Gastrocnemius medialis (tissue), 4 donors: ENCODE measurements around the gene CD1D.

Source experiments
- POLR2A ChIP-seq, 2 donors: fragments of 450-650 bp; IDR thresholded peaks; one replicate each; pipeline ENCODE4 v1.6.1; 2017; ENCODE audit warnings: antibody characterized with exemption in 2 of 2, mild to moderate bottlenecking in 2 of 2, moderate library complexity in 2 of 2
- TF ChIP-seq, protein P1 (sequence below), 5 experiments: fragments of 450-650 bp in 3 of 5; fragments of 200-600 bp in 2 of 5; sonication (generic) in 2 of 5; IDR thresholded peaks in 4 of 5; conservative IDR thresholded peaks in 1 of 5; 1 replicate in 4 of 5; 2 replicates in 1 of 5; pipeline ENCODE4 v1.5.1; 2016 to 2019; ENCODE audit warnings: antibody characterized with exemption in 5 of 5, mild to moderate bottlenecking in 3 of 5, moderate library complexity in 3 of 5

DNA sequence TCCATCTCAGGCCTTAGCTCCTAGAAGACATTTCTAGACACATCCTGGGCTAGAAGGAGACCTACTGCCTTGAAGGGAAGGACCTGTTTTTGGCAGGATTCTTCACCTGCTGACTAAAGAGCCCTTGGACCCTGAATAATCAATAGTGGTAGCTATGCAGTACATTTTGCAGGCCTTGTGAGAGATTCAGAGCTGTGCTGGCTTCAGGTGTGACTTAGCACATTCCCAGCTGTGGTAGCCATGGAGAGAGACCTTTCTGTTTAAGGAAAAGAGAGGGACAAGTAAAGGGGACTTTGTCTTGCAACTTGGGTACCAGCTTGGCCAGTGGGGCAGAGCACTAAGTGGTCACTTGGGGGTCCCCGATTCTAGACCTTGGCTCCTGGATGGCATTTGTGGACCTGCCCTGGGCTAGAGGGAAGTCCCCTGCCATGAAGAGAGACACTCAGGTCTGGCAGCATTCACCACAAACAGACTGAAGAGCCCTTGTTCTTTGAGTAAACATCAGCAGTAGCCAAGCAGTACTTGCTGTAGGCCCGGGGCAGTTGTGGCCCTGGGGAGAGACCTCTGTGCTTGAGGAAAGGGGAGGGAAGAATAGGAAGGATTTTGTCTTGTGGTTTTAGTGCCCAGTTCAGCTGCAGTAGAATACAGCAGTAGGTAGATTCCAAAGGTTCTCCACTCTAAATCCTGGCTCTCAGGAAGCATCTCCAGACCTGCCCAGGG, 47.4 kb downstream of the CD1D start:
- TF ChIP-seq, protein P1, sequence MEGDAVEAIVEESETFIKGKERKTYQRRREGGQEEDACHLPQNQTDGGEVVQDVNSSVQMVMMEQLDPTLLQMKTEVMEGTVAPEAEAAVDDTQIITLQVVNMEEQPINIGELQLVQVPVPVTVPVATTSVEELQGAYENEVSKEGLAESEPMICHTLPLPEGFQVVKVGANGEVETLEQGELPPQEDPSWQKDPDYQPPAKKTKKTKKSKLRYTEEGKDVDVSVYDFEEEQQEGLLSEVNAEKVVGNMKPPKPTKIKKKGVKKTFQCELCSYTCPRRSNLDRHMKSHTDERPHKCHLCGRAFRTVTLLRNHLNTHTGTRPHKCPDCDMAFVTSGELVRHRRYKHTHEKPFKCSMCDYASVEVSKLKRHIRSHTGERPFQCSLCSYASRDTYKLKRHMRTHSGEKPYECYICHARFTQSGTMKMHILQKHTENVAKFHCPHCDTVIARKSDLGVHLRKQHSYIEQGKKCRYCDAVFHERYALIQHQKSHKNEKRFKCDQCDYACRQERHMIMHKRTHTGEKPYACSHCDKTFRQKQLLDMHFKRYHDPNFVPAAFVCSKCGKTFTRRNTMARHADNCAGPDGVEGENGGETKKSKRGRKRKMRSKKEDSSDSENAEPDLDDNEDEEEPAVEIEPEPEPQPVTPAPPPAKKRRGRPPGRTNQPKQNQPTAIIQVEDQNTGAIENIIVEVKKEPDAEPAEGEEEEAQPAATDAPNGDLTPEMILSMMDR (IDR thresholded peaks at IDR 0.05 in 4 of 5, conservative IDR thresholded peaks at IDR 0.05 in 1 of 5), result no peak
- no peak for TF ChIP-seq POLR2A (IDR thresholded peaks at IDR 0.05)
